ENCODE measurements around the gene CACNA1S.

The CACNA1S gene

GRCh38 chr1:201114245-201115131 lies 2.3 kb upstream of the CACNA1S start:
- FAIRE-seq, result peak; percentile 59

- no peak for FAIRE-seq
Observed at GRCh38 chr1:201113451-201114244, 1.4 kb upstream of the CACNA1S start.

- FAIRE-seq, result no peak
Observed at GRCh38 chr1:201112926-201113325, 700 bp upstream of the CACNA1S start.

GRCh38 chr1:201111672-201112071 lies 554 bp downstream of the CACNA1S start:
- FAIRE-seq, result no peak

GRCh38 chr1:201111156-201111555 lies 1.1 kb downstream of the CACNA1S start:
- FAIRE-seq, result no peak

- no peak for FAIRE-seq
Observed at GRCh38 chr1:201110616-201111015, 1.6 kb downstream of the CACNA1S start.

- no peak for FAIRE-seq
Observed at GRCh38 chr1:201110138-201110537, 2.1 kb downstream of the CACNA1S start.

- FAIRE-seq, result no peak
Observed at GRCh38 chr1:201109651-201110050, 2.6 kb downstream of the CACNA1S start.

- FAIRE-seq, result no peak
Observed at GRCh38 chr1:201108614-201109013, 3.6 kb downstream of the CACNA1S start.

GRCh38 chr1:201105688-201106087 lies 6.5 kb downstream of the CACNA1S start:
- no peak for FAIRE-seq

- FAIRE-seq, result no peak
Observed at GRCh38 chr1:201104141-201104540, 8.1 kb downstream of the CACNA1S start.

- no peak for FAIRE-seq
Observed at GRCh38 chr1:201103666-201104065, 8.6 kb downstream of the CACNA1S start.

- FAIRE-seq, result no peak
Observed at GRCh38 chr1:201100169-201100930, 11.9 kb downstream of the CACNA1S start.

GRCh38 chr1:201098992-201099677 lies 13.1 kb downstream of the CACNA1S start:
- FAIRE-seq, result no peak

- FAIRE-seq, result no peak
Observed at GRCh38 chr1:201096977-201097856, 15.0 kb downstream of the CACNA1S start.

- FAIRE-seq, result no peak
Observed at GRCh38 chr1:201096041-201096461, 16.2 kb downstream of the CACNA1S start.

GRCh38 chr1:201095581-201095980 lies 16.6 kb downstream of the CACNA1S start:
- no peak for FAIRE-seq

GRCh38 chr1:201094832-201095231 lies 17.4 kb downstream of the CACNA1S start:
- FAIRE-seq, result no peak

GRCh38 chr1:201093962-201094361 lies 18.3 kb downstream of the CACNA1S start:
- FAIRE-seq, result no peak

GRCh38 chr1:201093561-201093960 lies 18.7 kb downstream of the CACNA1S start:
- FAIRE-seq, result no peak

GRCh38 chr1:201092738-201093137 lies 19.5 kb downstream of the CACNA1S start:
- no peak for FAIRE-seq
